NCI-H446 treated with DMSO at 0.1 percent for 48 hours (cell line): ENCODE results near the gene EIF2S3B.

ENCODE experiments used
- DNase-seq: peaks from one replicate; lab custom pipeline; 2025; lab: John Stamatoyannopoulos, UW

EIF2S3B gene

GRCh38 chr12:10554228-10554755 lies 48.6 kb downstream of the EIF2S3B start:
- no peak for DNase-seq

GRCh38 chr12:10554756-10555481 lies 49.2 kb downstream of the EIF2S3B start:
- DNase-seq, result no peak

GRCh38 chr12:10557329-10557728 lies 51.6 kb downstream of the EIF2S3B start:
- DNase-seq, result no peak

GRCh38 chr12:10557766-10558165 lies 52.1 kb downstream of the EIF2S3B start:
- DNase-seq, result no peak
